SW480 (cell line): ENCODE measurements around the gene PRMT6.
"Not testable (repeated sequence)": the region's sequence is repeated elsewhere in the genome, so short reads cannot be mapped to it uniquely, and the experiment has no call there.

Source experiments
- DNase-seq: peaks from one replicate; pipeline ENCODE4 v3.0.0-alpha.2; 2016; ENCODE audit warnings: low spot score

The PRMT6 gene

DNA sequence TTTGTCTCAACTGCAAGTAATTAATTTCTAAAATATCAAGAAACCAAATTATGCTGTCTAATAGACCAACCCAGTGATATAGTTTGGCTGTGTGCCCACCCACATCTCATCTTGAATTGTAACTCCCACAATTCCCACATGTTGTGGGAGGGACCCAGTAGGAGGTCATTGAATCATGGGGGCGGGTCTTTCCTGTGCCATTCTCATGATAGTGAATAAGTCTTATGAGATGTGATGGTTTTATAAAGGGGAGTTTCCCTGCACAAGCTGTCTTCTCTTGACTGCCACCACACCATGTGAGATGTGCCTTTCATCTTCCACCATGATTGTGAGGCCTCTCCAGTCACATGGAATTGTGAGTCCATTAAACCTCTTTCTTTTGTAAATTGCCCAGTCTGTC lies 36.9 kb downstream of the PRMT6 start:
- DNase-seq: not testable (repeated sequence)

DNA sequence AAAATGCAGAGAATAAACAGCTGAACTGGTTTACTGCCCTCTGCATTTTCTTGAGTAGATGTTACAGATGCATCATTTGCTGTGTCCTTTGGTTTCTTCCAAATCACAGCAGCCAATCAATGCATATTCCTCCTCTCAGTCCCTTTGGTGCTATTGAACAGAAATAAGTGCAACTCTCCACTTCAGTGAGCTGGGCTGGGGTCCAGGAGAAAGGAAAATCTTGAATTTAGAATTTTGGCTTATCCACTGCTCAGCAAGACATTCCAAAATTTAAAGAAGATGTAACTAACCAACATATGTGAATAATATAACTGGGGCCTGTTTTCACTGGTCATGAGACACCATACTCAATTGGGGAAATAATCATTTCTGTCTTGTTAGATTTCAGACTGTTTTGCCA lies 39.2 kb downstream of the PRMT6 start:
- no peak for DNase-seq

DNA sequence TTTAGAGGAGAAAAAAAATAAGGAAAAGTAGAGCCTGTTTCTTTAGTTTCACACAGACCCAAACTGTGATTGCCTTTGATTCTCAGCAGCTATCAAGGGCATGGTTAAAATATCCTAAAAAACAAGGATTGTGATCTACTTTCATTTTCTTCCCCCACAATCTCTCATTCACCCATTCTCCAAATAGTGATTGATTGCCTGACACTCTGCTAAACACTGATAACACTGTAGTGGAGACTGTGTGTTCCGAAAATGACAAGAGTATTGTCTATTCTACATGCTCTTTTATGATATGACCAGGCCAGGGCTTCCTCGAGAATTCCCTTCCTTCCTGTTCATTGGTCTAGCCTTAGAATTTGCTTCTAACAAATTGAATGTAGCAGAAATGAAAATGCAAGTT lies 40.2 kb downstream of the PRMT6 start:
- DNase-seq: no peak

DNA sequence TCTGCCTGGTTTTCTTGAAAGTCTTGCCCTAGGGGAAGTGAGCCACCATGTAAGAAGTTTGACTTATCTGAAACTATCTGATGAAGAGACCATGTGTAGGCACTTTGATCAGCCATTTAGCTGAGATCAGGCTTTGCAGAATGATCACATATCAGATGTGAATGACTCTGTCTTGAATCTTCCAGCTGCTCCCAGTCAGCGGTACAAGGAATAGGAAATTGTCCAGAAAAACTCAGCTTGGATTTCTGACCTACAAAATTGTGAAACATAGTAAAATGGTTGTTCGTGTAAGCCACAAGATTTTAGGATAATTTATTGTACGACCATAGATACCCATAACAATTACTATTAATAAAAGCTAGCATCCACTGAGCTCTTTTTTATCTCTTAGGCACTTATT lies 42.5 kb downstream of the PRMT6 start:
- DNase-seq: no peak

DNA sequence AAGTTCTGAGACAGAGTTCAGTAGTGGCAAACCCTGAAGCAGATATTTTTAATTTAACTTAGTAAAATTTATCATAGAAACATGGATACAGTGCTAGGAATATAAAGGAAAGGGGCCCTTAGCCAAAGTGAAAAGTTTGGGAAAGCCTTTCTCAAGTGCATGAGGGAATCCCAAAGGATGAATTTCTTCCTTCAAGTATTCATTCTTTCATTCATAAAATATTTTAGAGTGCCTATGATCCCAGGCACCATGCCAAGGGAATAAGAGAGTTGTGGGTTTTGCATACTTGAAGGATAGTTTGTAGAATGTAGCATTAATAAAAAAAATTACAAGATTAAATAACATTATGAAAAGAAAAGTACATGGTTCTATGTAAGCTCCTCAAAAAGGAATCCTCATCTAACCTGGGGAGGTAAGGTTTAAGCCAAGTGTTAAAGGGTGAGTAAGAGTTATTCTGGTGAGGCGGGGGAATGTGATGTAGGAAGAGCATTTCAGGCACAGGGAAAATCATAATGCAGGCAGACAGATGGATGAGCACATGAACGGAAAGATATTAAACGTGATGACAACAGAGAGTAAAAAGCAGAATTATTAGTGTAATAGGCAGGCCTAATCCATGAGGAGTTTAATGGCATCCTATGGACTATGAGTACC lies 44.0 kb downstream of the PRMT6 start:
- DNase-seq: no peak

DNA sequence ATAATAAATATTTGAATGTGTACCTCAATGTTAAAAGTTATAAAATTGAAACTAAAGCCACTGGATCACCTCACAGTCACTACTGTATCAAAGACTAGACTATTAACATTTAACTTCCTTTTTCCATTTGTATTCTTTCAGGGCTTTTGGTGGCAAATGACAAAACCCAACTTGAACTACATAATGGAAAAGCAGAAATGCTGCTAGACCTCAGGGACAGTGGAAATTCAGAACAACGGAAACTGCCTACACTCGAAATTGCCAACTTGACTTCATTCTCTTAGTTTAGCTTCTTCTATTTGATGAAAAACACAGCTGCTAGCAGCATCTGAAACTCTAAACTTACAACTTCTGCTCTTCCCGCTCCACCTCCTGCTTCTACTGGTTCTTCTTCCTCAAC lies 49.4 kb downstream of the PRMT6 start:
- DNase-seq: no peak
